Activated T-helper 17 cell treated with anti-CD3 and anti-CD28 coated beads, Interleukin-2, amount 50 U/mL, for 72 hours (primary cell): ENCODE results near the gene TACC2. TPM values are rescaled to one million over a fixed set of nuclear protein-coding genes. Genes with fewer than 3 reads are reported as not detected.

Experiments
- ATAC-seq: fragments of 150-1000 bp; cut with Tn5 transposase; replicated peaks from 2 replicates; pipeline ENCODE4 v1.10.0; 2021; ENCODE audit warnings: mild to moderate bottlenecking, moderate library complexity
- H3K27ac Mint-ChIP-seq: one replicate; pipeline ENCODE4 v1.8.0; 2022; ENCODE audit warnings: mixed read lengths
- H3K27me3 Mint-ChIP-seq: one replicate; pipeline ENCODE4 v1.8.0; 2022; ENCODE audit warnings: mixed read lengths
- H3K36me3 Mint-ChIP-seq: one replicate; pipeline ENCODE4 v1.8.0; 2022; ENCODE audit warnings: low read depth, mild to moderate bottlenecking, mixed read lengths
- H3K4me1 Mint-ChIP-seq: one replicate; pipeline ENCODE4 v1.8.0; 2022; ENCODE audit warnings: mixed read lengths
- H3K4me3 Mint-ChIP-seq: one replicate; pipeline ENCODE4 v1.8.0; 2022; ENCODE audit warnings: mild to moderate bottlenecking, mixed read lengths
- H3K9me3 Mint-ChIP-seq: one replicate; pipeline ENCODE4 v1.8.0; 2022; ENCODE audit warnings: mixed read lengths
- total RNA-seq, 2 donors: library from RNA; stranded (reverse); gene quantifications; one replicate each; pipeline ENCODE4 v1.2.3, GENCODE V29; 2022

The TACC2 gene
- total RNA-seq, 2 donors from 2014 or later: not detected

DNA sequence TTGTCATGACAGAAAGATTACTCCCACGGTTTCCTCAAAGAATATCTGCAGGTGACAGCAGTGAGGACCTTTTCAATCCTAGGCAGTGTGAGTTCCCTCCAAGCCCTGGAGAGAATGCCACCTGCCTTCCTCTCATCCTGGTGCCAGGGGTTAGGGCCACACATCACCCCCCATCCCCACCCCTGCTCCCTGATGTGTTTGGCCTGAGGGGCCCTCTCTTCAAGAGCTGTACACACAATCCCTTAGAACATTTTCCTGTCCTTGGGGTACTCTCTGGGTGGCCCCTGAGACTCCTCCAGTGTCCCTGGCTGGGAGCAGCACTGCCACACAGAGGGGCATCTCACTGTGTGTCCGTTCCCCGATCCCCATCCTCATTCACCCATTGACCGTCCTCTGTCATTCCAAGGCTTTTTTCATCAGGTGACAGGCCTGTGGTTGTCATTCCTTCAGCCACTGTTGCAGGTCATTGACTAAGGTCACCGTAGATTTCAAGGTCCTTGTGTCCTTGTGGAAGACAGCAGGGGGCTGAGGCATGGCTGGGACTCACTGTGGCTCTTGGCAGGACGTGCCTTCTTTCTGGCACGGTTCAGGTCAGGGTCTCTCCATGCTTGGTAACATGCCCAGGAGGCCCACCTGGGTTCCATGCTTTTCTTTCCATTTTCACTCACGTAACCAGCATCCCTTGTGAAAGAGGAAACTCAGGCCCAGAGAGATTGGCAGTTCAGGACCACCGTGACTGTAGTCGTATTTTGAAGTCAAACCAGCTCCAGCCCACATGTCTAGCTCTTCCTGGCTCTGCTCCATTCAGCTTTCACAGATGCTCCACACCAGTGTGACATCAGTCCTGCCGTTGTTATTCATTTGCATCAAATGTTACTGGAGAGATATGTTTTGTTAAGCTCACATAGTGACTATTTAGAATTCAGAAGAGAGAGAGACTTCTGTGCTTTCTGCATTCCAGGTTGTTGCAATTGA is 255.3 kb downstream of the TACC2 start:
- Mint-ChIP-seq H3K9me3 (no peaks in the 10 kb centered on the region), H3K4me3 (no peak overlapping the region), H3K4me1 (no peaks in the 10 kb centered on the region), H3K27me3 (peaks cover 8% of the 10 kb centered on the region), H3K36me3 (no peaks in the 10 kb centered on the region), H3K27ac (no peak overlapping the region)
- ATAC-seq: no peak

- Mint-ChIP-seq H3K9me3 (no peaks in the 10 kb centered on the region), H3K4me3 (no peak overlapping the region), H3K4me1 (no peaks in the 10 kb centered on the region), H3K27ac (no peak overlapping the region), H3K27me3 (peaks cover 8% of the 10 kb centered on the region), H3K36me3 (no peaks in the 10 kb centered on the region)
- ATAC-seq: no peak
These were observed 256.2 kb downstream of the TACC2 start for GRCh38 chr10:122245136-122245535.

GRCh38 chr10:122245897-122246296 is 256.9 kb downstream of the TACC2 start:
- H3K36me3 Mint-ChIP-seq: no peaks in the 10 kb centered on the region
- H3K27me3 Mint-ChIP-seq: peaks cover 5% of the 10 kb centered on the region
- ATAC-seq: no peak
- H3K4me3 Mint-ChIP-seq: no peak overlapping the region
- no peaks in the 10 kb centered on the region for H3K4me1 Mint-ChIP-seq
- H3K27ac Mint-ChIP-seq: no peak overlapping the region
- H3K9me3 Mint-ChIP-seq: no peaks in the 10 kb centered on the region

- Mint-ChIP-seq H3K27me3 (peaks cover 4% of the 10 kb centered on the region), H3K9me3 (no peaks in the 10 kb centered on the region), H3K4me1 (no peaks in the 10 kb centered on the region), H3K27ac (no peak overlapping the region), H3K36me3 (no peaks in the 10 kb centered on the region), H3K4me3 (no peak overlapping the region)
- no peak for ATAC-seq
These were observed 258.0 kb downstream of the TACC2 start for GRCh38 chr10:122246830-122247520.

DNA sequence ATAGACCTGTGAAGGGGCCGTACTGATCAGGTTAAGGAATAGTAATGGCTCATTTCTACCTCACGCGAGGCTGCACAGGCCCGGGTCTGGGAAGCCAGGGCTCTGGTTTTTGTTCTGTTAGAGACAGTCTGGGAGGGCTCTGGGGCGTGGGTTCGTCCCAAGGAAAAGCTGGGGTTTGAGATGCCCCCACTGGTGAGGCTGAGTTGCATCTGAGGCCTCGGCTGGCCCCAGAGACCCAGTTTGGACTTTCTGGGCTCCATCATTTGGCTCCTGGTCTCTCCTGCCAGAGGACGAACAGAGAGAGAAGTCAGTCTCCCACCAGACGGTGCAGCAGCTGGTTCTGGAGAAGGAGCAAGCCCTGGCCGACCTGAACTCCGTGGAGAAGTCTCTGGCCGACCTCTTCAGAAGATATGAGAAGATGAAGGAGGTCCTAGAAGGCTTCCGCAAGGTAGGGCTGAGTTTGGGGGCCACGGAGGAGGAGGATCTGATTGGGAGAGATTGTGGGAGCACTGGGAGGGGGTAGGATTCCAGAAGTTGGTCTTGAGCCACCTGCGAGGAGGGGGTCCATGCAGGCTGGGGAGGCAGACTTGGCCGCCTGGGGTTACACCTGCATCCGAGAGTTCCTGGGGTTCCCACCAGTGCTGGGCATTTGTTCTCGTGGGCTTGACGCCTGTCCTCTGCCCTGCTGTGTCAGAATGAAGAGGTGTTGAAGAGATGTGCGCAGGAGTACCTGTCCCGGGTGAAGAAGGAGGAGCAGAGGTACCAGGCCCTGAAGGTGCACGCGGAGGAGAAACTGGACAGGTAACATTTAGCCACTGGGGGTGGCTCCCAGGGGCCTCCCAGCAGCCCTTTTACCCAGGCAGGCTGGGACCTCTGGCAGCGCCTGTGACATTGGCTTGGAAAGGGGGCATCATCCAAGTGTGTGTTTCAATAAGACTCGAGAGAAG is 259.7 kb downstream of the TACC2 start:
- Mint-ChIP-seq H3K9me3 (no peaks in the 10 kb centered on the region), H3K4me1 (no peaks in the 10 kb centered on the region)

GRCh38 chr10:122249303-122249850 is 260.4 kb downstream of the TACC2 start:
- Mint-ChIP-seq H3K9me3 (no peaks in the 10 kb centered on the region), H3K27ac (no peak overlapping the region), H3K4me3 (no peak overlapping the region), H3K4me1 (no peaks in the 10 kb centered on the region), H3K27me3 (peaks cover 9% of the 10 kb centered on the region), H3K36me3 (no peaks in the 10 kb centered on the region)
- ATAC-seq: no peak

More for the DNA sequence above, 259.7 kb downstream of the TACC2 start:
- ATAC-seq: no peak
- H3K36me3 Mint-ChIP-seq: no peaks in the 10 kb centered on the region
- H3K27me3 Mint-ChIP-seq: peaks cover 8% of the 10 kb centered on the region
- H3K4me3 Mint-ChIP-seq: no peak overlapping the region
- no peak overlapping the region for H3K27ac Mint-ChIP-seq

DNA sequence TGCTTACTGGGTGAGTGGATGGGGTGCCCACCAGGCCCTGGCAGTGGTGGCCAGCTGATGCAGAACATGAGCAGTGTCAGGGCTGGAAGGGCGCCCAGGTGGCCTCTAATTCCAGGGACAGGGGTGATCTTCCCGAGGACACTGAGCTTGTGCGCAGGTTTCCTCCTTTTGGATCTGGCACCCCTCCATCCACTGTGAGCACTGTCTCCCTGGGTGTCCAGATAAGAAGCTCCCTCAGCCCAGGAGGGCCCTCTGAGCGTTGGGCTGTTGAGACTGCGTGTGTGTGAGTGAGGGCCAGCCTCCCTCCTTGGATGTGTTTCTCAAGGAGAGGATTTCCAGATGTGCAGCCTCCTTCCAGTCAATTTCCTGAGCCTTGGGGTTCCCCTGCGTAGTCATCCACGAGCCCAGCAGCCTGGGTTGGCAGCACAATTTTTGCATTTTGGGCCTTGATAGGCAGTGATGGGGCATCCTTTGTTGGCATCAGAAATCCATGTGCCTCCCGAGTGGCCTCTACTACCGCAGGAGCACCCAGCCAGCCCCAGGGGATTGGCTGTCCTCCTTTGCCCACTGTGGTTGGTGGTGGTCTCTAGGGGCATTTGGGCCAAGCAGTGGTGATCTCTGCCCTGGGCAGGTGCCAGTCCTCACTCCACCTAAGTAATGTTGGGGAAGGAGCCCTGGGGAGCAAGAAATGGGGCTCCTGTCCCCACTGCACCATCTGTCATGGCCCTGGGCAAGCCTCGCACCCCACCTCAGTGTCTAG is 261.2 kb downstream of the TACC2 start:
- H3K27me3 Mint-ChIP-seq: peaks cover 9% of the 10 kb centered on the region
- no peak for ATAC-seq
- no peaks in the 10 kb centered on the region for H3K36me3 Mint-ChIP-seq
- no peaks in the 10 kb centered on the region for H3K9me3 Mint-ChIP-seq
- no peak overlapping the region for H3K4me3 Mint-ChIP-seq
- H3K4me1 Mint-ChIP-seq: no peaks in the 10 kb centered on the region
- H3K27ac Mint-ChIP-seq: no peak overlapping the region

GRCh38 chr10:122251459-122252255 is 262.7 kb downstream of the TACC2 start:
- peaks cover 14% of the 10 kb centered on the region for H3K27me3 Mint-ChIP-seq
- no peak overlapping the region for H3K27ac Mint-ChIP-seq
- ATAC-seq: no peak
- H3K36me3 Mint-ChIP-seq: no peaks in the 10 kb centered on the region
- no peak overlapping the region for H3K4me3 Mint-ChIP-seq
- H3K4me1 Mint-ChIP-seq: no peaks in the 10 kb centered on the region
- no peaks in the 10 kb centered on the region for H3K9me3 Mint-ChIP-seq

DNA sequence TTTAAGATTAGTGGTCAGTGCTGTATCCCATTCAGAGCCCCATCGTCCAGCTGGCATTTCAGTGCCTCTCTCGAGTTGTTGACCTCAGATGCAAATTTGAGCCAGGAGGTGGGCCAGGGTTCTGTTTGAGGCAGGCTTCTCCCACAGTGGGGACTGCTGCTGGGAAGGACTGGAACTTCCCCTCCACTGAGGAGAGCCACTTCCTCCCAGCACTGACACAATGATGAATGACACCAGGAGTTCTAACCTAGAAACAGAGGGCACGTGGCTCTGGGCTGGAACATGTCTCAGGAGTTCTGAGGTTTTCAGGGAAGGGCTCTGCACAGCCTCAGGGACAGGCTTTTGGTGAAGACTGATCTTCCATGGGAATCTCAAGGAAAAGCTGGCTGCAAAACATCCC is 263.8 kb downstream of the TACC2 start:
- H3K27me3 Mint-ChIP-seq: peaks cover 21% of the 10 kb centered on the region
- H3K36me3 Mint-ChIP-seq: no peaks in the 10 kb centered on the region
- no peak for ATAC-seq
- H3K4me1 Mint-ChIP-seq: no peaks in the 10 kb centered on the region
- H3K27ac Mint-ChIP-seq: no peak overlapping the region
- no peaks in the 10 kb centered on the region for H3K9me3 Mint-ChIP-seq
- no peak overlapping the region for H3K4me3 Mint-ChIP-seq

- Mint-ChIP-seq H3K4me3 (no peak overlapping the region), H3K9me3 (no peaks in the 10 kb centered on the region), H3K36me3 (no peaks in the 10 kb centered on the region), H3K27me3 (peaks cover 21% of the 10 kb centered on the region), H3K27ac (no peak overlapping the region), H3K4me1 (no peaks in the 10 kb centered on the region)
- no peak for ATAC-seq
These were observed 264.6 kb downstream of the TACC2 start for GRCh38 chr10:122253605-122254004.

DNA sequence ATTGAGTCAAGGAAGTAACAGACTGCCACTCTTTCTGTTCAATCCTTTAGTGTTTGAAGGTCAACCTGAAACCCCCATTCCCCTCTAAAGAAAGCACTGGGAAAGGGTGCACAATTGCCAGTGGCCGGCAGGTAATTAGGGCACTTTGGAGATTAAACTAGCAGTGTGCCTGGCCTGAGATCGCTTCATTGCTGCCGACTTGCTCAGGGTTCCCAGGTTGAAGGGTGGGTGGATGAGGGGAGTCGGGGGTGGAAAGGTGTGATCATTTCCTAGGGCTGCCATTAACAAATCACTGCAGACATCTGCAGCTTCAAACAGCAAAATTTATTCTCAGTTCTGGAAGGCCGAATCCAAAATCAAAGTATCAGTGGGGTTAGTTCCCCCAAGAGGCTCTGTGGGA is 265.9 kb downstream of the TACC2 start:
- Mint-ChIP-seq H3K36me3 (no peaks in the 10 kb centered on the region), H3K4me1 (no peaks in the 10 kb centered on the region), H3K27me3 (peaks cover 23% of the 10 kb centered on the region), H3K9me3 (no peaks in the 10 kb centered on the region), H3K4me3 (no peak overlapping the region), H3K27ac (no peak overlapping the region)
- no peak for ATAC-seq

GRCh38 chr10:122255509-122256301 is 266.7 kb downstream of the TACC2 start:
- H3K27me3 Mint-ChIP-seq: peaks cover 29% of the 10 kb centered on the region
- no peaks in the 10 kb centered on the region for H3K36me3 Mint-ChIP-seq
- no peak for ATAC-seq

More at GRCh38 chr10:122255509-122256301, 266.7 kb downstream of the TACC2 start:
- H3K9me3 Mint-ChIP-seq: no peaks in the 10 kb centered on the region
- H3K4me1 Mint-ChIP-seq: no peaks in the 10 kb centered on the region
- H3K27ac Mint-ChIP-seq: no peak overlapping the region
- no peak overlapping the region for H3K4me3 Mint-ChIP-seq
